NCI-H1092 (cell line): ENCODE data around the gene MKNK2.
A peak's percentile ranks its signal among the peaks of the same experiment; 100 is the strongest.

ENCODE experiments used
- DNase-seq: peaks from one replicate; lab custom pipeline; 2025; lab: John Stamatoyannopoulos, UW

The MKNK2 gene

GRCh38 chr19:2027361-2027760, 23.7 kb downstream of the MKNK2 start:
- no peak for DNase-seq

- DNase-seq = no peak
Measured at GRCh38 chr19:2026770-2027169, 24.3 kb downstream of the MKNK2 start.

- DNase-seq = no peak
Measured at GRCh38 chr19:2022289-2022688, 28.8 kb downstream of the MKNK2 start.

GRCh38 chr19:2021453-2022140, 29.4 kb downstream of the MKNK2 start:
- no peak for DNase-seq

- DNase-seq = no peak
Measured at GRCh38 chr19:2018752-2019151, 32.3 kb downstream of the MKNK2 start.

DNA sequence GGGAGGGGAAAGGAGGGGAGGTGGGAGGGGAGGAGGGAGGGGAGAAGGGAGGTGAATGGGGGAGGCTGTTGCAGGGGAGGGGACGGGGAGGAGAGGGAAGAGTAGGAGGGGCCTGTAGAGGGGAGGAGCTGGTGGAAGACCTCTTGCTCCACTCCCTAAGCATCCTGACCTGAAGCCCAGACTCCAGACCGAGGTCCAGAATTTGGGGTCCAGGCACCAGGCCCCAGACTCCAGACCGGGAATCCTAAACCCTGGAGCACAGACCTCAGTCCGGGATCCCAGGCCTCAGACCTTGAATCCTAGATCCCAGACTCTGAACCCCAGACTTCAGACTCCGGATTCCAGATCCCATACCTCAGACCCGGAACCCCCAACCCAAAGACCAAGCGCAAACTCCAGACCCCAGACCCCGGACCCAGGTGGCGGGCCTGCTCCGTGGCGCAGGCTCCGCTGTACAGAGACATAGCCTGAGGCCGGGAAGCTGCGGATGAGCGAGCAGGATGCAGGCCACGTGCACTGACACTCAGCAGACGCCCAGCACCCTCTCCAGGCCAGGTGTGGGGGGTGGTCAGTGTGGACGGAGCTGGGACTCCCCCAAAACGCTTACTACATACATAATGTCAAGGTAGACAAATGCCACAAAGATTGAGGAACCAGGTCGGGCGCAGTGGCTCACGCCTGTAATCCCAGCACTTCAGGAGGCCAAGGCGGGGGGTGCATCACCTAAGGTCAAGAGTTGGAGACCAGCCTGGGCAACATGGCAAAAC, 34.8 kb downstream of the MKNK2 start:
- DNase-seq = peak; percentile 43

GRCh38 chr19:2015608-2015950, 35.5 kb downstream of the MKNK2 start, which contains the start of gene BTBD2:
TSS of gene BTBD2 (minus strand) at chr19:2015714. CDS start at chr19:2015703, 11 bp downstream.
- peak; percentile 23 for DNase-seq

DNA sequence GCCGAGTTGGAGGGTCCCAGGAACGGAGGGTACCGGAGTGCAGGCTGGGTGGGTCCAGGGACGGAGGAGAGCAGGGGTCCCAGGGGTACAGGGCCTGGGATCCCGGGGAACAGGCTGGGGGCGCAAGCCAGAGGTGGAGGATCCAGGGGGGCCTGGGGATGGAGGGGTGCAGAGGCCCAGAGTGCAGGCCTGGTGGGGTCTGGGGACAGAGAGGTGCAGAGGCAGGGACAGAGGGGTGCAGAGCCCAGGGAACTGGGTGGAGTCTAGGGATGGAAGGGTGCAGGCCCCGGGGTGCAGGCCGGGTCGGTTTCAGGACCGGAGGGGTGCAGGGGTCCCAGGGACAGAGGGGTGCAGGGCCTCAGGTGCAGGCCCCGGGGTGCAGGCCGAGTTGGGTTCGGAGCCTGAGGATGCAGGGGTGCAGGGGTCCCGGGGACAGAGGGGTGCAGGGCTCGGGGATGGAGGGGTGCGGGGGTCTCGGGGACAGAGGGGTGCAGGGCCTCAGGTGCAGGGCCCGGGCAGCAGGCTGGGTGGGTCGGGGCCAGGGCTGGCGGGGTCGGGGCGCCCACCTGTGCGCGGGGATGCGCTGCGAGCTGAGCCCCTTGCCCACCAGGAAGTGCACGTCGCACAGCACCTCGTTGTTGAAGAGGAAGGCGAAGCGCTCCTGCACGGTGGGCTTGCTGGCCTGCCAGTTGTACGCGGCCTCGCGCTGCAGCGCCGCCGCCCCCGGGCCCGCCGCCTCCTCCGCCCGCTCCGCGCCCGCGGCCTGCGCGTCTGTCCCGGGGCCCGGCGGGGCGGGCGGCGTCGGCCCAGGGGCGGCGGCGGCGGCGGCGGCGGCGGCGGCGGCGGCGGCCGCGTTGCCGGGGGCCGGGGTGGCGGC, 36.1 kb downstream of the MKNK2 start:
- DNase-seq = no peak

DNA sequence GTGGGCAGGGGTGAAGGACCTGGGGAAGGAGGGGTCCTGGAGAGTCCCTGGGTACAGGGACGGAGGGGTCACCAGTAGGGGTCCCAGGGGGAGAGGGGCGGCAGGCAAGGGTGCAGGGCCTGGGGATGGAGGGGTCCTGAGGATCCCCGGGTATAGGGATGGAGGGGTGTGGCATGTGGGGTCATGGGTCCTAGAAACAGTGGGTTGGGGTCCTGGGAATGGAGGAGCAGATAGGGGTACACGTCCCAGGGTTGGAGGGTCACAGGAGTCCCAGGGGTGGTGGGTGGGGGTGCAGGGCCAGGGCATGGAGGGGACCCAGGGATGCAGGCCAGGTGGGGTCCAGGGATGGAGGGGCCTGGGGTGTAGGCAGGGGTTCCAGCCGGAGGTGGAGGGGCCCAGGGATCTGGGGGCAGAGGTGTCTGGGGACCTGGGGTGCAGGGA, 36.9 kb downstream of the MKNK2 start:
- no peak for DNase-seq

- DNase-seq = no peak
Measured at GRCh38 chr19:2013683-2013961, 37.4 kb downstream of the MKNK2 start.

DNA sequence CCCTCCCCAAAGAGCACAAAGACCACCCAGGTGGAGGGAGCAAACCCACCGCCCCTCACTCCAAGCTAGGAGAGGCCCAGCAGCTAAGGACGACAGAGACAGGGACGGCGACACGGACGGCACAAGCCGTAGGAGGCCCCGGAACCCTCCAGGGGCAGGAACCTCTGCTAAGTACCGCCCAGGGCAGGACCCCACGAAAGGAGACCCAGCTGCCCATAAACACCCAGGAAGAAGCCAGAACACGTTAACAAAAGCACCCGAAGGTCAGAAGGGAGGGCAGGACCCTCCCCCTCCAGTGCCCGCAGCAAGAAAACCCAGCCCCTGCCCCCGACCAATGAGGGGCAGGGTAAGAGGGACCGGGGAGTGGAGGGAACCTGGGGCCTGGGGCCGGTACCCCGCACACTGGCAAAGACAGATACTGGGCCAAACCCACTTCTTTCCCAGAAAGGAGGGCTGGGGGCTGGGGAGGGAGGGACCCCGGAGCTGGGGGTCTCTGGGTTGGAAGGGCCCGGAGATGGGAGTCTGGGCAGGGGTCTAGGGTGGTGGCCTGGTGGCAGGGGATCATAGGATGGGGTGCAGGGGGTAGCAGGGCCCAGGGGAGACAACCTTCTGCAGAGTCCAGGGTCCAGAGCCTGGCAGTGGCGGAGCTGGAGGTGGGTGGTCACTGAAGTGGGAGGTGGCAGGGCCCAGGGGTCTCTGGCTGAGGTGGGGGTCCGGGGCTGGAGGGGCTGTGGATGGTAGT, 37.9 kb downstream of the MKNK2 start:
- DNase-seq = no peak

GRCh38 chr19:2011169-2011568, 39.9 kb downstream of the MKNK2 start:
- no peak for DNase-seq

GRCh38 chr19:2010135-2010668, 40.8 kb downstream of the MKNK2 start:
- no peak for DNase-seq

- DNase-seq = no peak
Measured at GRCh38 chr19:2003874-2004273, 47.2 kb downstream of the MKNK2 start.

- DNase-seq = no peak
Measured at GRCh38 chr19:1999856-2000515, 51.1 kb downstream of the MKNK2 start.

- DNase-seq = no peak
Measured at GRCh38 chr19:1998712-1999708, 52.0 kb downstream of the MKNK2 start.

GRCh38 chr19:1997353-1998233, 53.5 kb downstream of the MKNK2 start:
- DNase-seq = no peak

DNA sequence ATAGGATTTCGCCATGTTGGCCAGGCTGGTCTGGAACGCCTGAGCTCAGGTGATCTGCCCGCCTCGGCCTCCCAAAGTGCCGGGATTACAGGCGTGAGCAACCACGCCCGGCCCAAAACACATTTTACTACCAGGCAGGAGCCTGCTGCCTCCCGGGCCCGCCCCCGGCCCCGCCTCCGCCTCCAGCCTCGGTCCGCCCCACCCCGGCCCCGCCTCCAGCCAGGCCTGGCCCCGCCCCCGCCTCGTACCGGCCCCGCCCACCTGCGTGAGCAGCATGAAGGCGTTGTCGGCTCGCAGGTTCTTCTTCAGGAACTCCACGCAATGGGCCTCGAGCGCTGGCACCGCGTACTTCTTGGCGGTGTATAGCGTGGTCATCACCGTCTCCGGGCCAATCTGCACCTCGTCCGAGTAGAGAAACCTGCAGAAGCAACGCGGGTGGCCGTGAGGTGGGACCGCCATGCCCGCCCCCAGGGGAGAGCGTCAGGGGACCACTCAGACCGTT, 58.2 kb downstream of the MKNK2 start:
- DNase-seq = no peak
